GM10847 (cell line): ENCODE data around the gene RIMKLB.

Experiments
- POLR2A ChIP-seq: IDR thresholded peaks from 2 replicates; pipeline ENCODE4 v1.6.1; 2011; ENCODE audit not compliant: insufficient read length; ENCODE audit errors: extremely low read depth

Gene RIMKLB

DNA sequence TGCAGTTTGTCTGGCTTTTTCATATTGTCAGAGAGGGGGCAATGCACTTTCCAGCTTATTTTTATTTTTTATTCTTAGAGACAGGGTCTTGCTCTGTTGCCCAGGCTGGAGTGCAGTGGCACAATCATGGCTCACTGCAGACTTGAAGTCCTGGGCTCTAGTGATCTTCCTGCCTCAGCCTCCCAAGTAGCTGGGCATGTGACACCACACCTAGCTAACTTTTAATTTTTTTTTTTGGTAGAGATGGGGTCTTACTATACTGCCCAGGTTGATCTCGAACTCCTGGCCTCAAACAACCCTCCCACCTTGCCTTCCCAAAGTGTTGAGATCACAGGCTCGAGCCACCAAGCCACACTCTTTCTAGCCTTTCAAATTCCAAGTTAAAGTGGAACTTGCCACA is 120.7 kb downstream of the RIMKLB start:
- TF ChIP-seq POLR2A: no peak

DNA sequence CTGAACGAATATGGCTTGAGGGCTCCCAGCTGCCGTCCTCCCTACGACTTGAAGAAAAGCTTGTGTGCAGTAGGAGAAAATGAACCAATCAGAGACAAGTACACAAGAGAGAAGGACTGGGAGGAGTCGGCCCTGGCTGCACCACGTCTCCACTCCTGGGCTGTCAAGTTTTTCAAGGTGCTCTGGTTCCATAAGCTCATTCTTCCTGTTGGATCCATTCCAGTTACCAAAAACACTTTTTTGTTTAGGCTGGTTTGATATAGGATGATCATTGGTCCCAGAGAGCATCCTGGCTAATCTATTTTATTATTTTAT is 121.8 kb downstream of the RIMKLB start:
- TF ChIP-seq POLR2A: no peak

DNA sequence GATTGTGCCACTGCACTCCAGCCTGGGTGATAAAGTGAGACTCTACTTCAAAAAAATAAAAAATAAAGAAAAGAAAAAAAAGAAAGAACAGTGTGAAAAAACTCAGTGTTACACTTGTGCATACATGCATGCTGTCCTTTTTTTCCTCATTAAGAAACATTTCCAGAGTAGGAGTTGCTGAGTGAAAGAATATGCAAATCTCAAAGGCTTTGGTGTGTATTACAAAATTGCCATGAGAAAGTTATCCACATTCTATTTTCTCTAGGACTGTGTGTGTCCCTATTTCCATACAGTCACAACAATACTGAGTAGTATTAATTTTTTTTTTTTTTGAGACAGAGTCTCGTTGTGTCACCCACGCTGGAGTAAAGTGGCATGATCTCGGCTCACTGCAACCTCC is 123.8 kb downstream of the RIMKLB start:
- TF ChIP-seq POLR2A: no peak

DNA sequence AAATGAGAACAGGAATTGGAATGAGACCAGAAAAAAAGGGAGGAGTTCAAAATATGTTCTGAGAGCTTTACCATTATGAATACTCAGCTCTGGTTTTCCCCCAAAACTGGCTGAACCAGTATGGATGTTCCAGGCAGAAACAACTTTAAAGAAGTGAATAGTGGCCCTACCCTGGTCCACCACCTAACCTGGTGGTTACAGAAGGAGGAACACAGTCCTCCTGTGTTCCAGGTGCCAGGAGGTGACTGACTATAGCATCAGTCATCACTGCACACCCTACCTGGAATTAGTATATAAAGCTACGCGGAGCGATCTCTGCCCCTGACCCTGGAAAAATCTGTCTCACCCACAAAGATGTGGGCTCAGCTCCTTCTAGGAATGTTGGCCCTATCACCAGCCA is 124.5 kb downstream of the RIMKLB start, which contains the start of gene A2ML1:
Gene A2ML1, plus strand, starts transcription at position 324 of the 400 bp plus-strand sequence. Its CDS starts 31 bp downstream, at position 355.
- TF ChIP-seq POLR2A: no peak

DNA sequence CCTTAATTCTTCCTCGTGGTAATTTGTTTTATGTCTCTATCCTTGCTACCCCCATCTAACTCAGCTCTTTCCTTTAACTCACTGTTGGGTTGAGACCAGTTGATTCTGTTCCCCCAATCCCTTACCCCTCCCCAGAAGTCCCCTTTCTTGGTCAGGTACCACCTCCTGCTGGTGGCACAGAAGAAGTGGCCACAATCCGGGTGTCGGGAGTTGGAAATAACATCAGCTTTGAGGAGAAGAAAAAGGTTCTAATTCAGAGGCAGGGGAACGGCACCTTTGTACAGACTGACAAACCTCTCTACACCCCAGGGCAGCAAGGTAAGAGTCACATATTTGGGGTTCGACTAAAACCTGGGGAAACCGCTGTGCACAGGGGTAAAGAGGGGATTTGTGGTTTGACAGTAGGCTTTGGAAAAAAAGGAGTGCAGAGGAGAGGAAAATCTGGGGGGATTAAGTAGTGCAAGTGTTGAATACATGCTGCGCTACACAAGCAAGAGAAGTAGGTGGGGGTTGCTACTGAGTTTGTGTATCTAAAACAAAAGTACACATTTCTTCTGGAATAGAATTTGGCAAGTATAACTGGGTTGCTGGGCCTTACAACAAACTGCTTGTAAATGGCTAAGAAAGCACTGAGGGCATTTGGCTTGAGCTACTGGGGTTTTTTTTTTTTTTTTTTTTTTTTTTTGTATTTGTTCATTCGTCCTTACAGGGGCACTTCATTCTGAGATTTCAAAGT is 125.9 kb downstream of the RIMKLB start:
- no peak for TF ChIP-seq POLR2A

DNA sequence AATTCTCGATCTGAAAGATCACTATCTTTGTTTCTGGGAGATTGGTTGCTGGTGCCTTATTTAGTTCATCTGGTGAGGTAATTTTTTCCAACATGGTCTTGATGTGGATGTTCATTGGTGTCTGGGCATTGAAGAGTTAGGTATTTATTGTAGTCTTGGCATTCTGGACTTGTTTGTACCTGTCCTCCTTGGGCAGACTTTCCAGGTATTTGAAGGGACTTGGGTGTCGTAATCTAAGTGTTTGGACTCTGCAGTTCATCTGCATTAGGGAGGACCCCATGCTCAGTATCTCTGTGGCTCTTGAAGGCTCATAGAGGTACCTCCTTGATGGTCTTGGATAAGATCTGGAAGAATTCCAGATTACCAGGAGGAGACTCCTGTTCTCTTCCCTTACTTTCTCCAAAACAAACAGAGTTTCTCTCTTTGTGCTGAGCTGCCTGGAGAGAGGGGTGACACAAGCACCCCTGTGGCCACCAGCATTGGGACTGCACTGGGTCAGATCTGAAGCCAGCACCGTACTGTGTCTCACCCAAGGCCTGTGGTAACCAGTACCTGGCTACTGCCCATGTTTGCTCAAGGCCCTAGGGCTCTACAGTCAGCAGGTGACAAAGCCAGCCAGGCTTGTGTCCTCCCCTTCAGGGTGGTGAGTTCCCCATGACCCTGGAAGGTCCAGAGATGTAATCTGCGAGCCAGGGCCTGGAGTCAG is 129.9 kb downstream of the RIMKLB start:
- TF ChIP-seq POLR2A: no peak

DNA sequence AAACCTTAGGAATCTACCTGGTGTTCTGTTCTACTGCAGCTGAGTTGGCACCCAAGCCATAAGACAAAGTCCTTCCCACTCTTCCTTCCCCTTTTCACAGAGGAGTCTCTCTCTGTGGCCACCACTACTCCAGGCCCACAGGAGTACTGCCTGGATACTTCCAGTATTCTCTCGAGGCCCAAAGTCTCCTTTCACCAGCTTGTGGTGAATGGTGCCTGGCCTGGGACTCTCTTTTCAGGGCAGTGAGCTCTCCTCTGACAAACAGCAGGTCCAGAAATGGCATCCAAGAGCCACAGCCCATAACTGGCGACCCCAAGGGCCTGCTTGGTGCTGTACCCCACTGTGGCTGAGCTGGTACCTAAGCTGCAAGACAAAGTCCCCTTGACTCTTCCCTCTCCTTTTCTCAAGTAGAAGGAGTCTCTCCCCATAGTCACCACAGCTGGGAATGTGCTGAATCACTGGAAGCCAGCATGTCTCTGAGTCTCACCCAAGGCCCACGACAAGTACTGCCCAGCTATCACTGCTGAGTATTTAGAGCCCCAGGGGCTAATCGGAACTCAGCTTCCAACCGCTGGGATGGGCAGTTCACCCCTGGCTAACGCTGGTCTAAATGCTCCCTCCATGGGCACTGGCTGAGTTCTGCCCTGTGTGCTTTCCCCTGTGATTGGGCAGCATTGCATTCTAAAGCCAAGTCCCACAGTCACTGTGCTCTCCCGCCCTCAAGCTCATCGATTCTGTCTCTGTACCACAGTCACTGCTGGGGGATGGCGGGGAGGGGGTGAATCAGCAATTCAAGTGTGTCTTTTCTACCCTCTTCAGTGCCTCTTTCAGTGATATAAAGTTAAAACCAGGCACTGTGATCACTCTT is 130.7 kb downstream of the RIMKLB start:
- no peak for TF ChIP-seq POLR2A

DNA sequence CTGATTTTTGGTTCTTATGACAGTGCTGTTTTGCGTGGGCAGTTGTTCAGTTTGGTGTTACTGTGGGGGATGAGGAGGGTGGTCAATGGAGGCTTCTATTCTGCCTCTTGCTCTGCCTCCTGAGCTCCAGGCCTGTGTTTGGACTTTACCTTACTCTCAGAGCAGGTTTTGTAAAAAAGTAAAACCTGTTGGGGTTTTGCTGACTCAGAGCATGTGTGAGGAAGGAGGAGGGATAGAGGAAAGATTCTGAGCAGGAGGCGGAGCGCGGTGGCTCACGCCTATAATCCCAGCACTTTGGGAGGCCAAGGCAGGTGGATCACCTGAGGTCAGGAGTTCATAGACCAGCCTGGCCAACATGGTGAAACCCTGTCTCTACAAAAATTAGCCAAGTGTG is 131.3 kb downstream of the RIMKLB start:
- TF ChIP-seq POLR2A: no peak

DNA sequence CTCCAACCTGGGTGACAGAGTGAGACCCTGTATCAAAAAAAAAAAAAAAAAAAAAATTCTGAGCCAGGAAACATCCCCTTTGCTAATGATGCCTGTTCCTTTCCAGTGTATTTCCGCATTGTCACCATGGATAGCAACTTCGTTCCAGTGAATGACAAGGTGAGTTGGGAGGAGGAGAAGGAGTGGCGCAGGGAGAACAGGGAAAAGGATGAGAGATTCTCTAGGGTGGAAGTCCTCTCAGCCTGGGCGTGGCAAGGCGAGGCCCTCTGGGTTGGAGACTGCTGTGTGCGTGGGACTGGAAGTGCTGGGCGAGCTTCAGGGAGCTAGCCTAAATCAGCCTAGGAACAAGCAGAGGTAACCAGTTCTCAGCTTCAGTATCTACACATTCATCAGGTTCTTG is 131.8 kb downstream of the RIMKLB start:
- TF ChIP-seq POLR2A: no peak

DNA sequence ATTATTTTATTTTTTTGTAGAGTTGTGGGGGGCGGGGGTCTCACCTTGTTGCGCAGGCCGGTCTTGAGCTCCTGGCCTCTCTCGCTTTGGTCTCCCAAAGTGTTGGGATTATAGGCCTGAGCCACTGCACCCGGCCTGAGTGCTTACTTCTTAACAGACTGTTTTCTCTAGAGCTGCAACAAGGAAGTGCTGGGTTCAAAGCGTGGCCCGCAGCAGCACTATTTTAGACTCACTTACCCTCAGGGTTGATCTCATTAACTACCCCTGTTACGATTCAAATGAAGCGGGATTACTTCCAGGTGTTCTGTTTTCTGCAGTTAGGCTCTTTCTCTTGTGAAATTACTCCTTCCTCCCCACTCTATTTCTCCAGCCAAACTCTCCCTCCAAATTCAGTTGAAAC is 133.3 kb downstream of the RIMKLB start:
- no peak for TF ChIP-seq POLR2A

DNA sequence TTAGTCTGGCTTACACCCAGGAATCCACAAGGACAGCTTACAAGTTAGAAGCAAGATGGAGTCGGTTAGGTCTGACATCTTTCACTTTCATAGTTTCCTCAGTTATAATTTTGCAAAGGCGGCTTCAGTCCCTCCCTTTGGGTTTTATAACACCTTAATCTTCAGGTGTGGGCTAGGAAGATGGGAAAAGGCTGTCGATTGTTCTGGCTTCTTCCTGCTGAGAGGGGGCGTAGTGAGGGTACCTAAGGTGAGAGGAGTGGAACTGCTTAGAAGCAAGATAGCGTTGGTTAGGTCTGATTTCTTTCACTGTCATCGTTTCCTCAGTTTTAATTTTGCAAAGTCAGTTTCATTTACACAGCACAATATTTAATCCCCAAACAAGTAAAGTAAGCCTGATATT is 134.7 kb downstream of the RIMKLB start:
- TF ChIP-seq POLR2A: no peak
